ENCODE data around the gene PLPP4.

PLPP4 gene

GRCh38 chr10:120460776-120461175, 3.7 kb downstream of the PLPP4 start:
- no peak for TF ChIP-seq CTCF (IDR thresholded peaks at IDR 0.05; ENCODE audit: insufficient read depth, low read depth, low read length, missing control alignments)
- H3K4me3 ChIP-seq (ENCODE audit: low read depth, low read length) = no peak overlapping the region
- no peak for DNase-seq (ENCODE audit: low read depth)

GRCh38 chr10:120462018-120462682, 5.1 kb downstream of the PLPP4 start:
- no peak for TF ChIP-seq CTCF (IDR thresholded peaks at IDR 0.05; ENCODE audit: insufficient read depth, low read depth, low read length, missing control alignments)
- no peak overlapping the region for H3K4me3 ChIP-seq (ENCODE audit: low read depth, low read length)
- DNase-seq (ENCODE audit: low read depth) = no peak

- TF ChIP-seq CTCF (IDR thresholded peaks at IDR 0.05; ENCODE audit: insufficient read depth, low read depth, low read length, missing control alignments) = no peak
- no peak for DNase-seq (ENCODE audit: low read depth)
- H3K4me3 ChIP-seq (ENCODE audit: low read depth, low read length) = no peak overlapping the region
Observed at GRCh38 chr10:120465138-120465537, 8.1 kb downstream of the PLPP4 start.

GRCh38 chr10:120466006-120466405, 9.0 kb downstream of the PLPP4 start:
- DNase-seq (ENCODE audit: low read depth) = no peak
- no peak overlapping the region for H3K4me3 ChIP-seq (ENCODE audit: low read depth, low read length)
- TF ChIP-seq CTCF (IDR thresholded peaks at IDR 0.05; ENCODE audit: insufficient read depth, low read depth, low read length, missing control alignments) = no peak

GRCh38 chr10:120473593-120473992, 16.6 kb downstream of the PLPP4 start:
- H3K4me3 ChIP-seq (ENCODE audit: low read depth, low read length) = no peak overlapping the region
- TF ChIP-seq CTCF (IDR thresholded peaks at IDR 0.05; ENCODE audit: insufficient read depth, low read depth, low read length, missing control alignments) = no peak
- DNase-seq (ENCODE audit: low read depth) = peak; percentile 20

- H3K4me3 ChIP-seq (ENCODE audit: low read depth, low read length) = no peak overlapping the region
- TF ChIP-seq CTCF (IDR thresholded peaks at IDR 0.05; ENCODE audit: insufficient read depth, low read depth, low read length, missing control alignments) = no peak
- no peak for DNase-seq (ENCODE audit: low read depth)
Observed at GRCh38 chr10:120474956-120475355, 17.9 kb downstream of the PLPP4 start.
